Naive thymus-derived CD8-positive, alpha-beta T cell (primary cell): ENCODE data around the gene ATP9B. TPM values are rescaled to one million over a fixed set of nuclear protein-coding genes. Genes with fewer than 3 reads are reported as not detected.
A peak's percentile ranks its signal among the peaks of the same experiment; 100 is the strongest.

Experiments used
- ATAC-seq, 2 donors: fragments of 150-1000 bp; cut with Tn5 transposase in 1 of 2; sonication (Bioruptor Pico), chemical (Tn5 transposase) in 1 of 2; 1 replicate in 1 of 2; 2 replicates in 1 of 2; pipeline ENCODE4 v1.10.0; 2021; ENCODE audit warnings: mild to moderate bottlenecking in 2 of 2, moderate library complexity in 2 of 2
- POLR2A ChIA-PET: fragments of 350-600 bp; sonication (Branson Sonifier 250); formaldehyde crosslinking; loops from one replicate; lab custom pipeline; 2021; ENCODE audit warnings: antibody characterized with exemption; lab: Charles Lee
- DNase-seq, 10 donors: peaks; one replicate each; pipeline versions ENCODE4 v3.0.0 to v3.0.0-alpha.2; 2020 to 2022
- H3K27ac Mint-ChIP-seq, 10 donors: one replicate each; pipeline ENCODE4 v1.8.0; 2020 to 2022; ENCODE audit warnings: mild to moderate bottlenecking in 10 of 10, mixed read lengths in 10 of 10, moderate library complexity in 4 of 10, inconsistent platforms in 1 of 10
- H3K27me3 Mint-ChIP-seq, 5 donors: one replicate each; pipeline ENCODE4 v1.8.0; 2021 to 2022; ENCODE audit warnings: mixed read lengths in 5 of 5
- H3K36me3 Mint-ChIP-seq, 3 donors: one replicate each; pipeline ENCODE4 v1.8.0; 2020 to 2022; ENCODE audit warnings: mixed read lengths in 3 of 3, mild to moderate bottlenecking in 2 of 3, inconsistent platforms in 1 of 3
- H3K4me1 Mint-ChIP-seq, 4 donors: one replicate each; pipeline ENCODE4 v1.8.0; 2021 to 2022; ENCODE audit warnings: mixed read lengths in 4 of 4
- H3K4me3 Mint-ChIP-seq, 10 donors: one replicate each; pipeline ENCODE4 v1.8.0; 2020 to 2022; ENCODE audit warnings: mild to moderate bottlenecking in 10 of 10, mixed read lengths in 10 of 10, moderate library complexity in 6 of 10, inconsistent platforms in 1 of 10
- H3K9me3 Mint-ChIP-seq, 9 donors: one replicate each; pipeline ENCODE4 v1.8.0; 2020 to 2022; ENCODE audit warnings: mixed read lengths in 9 of 9, mild to moderate bottlenecking in 3 of 9, inconsistent platforms in 1 of 9, moderate library complexity in 1 of 9
- polyA plus RNA-seq, 3 donors: library from polyadenylated mRNA; unstranded; fragments of 300-500 nt; fragmentation: Illumina TruSeq; gene quantifications; one replicate each; pipeline ENCODE4 v1.2.3, GENCODE V29; 2021
- total RNA-seq, 8 experiments: library from RNA in 2 of 8; stranded (reverse) in 2 of 8; gene quantifications; one replicate each; pipeline ENCODE4 v1.2.3 and lab custom pipeline; 2021 to 2026

ATP9B gene
- total and polyA plus RNA-seq, 5 experiments from 2014 or later = 16.0 to 79.5 (median 18.6) TPM

DNA sequence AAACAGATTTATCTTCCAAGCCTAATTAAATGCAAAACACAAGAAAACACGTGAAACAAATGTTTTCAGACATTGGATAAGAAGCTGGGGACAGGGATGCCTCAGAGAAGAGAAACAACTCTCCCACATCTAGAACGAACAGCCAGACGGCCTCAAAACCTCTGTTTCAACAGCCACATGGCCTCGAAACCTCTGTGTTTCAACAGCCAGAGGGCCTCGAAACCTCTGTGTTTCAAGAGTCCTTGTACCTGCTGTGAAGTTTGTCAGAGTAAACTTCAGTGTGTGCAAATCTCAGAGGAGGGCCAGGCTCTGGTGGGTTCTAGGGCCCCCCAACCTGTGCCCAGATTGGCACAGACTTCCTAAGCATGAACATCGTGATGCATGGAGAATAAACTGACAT, 283.2 kb downstream of the ATP9B start:
- DNase-seq = no peak

DNA sequence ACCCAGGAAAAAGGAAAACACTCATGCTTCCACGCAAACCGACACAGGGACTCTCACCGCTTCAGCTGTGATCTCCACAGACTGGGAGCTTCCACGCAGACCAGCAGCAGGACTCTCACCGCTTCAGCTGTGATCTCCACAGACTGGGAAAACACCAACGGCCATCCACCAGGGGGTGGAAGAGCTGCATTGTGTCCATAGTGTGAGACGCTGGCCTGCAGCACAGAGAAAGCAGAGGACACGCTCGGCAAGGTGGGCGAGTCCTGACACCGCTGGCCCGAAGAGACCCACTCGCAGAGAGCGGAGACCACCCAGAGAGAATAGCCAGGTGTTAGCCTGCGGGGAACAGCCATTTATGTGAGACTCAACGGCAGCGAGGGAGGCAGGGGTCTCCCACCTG, 284.1 kb downstream of the ATP9B start:
- POLR2A ChIA-PET = no interaction called here
- Mint-ChIP-seq H3K9me3 (no peaks in the 10 kb centered on the region), H3K36me3 (peaks cover 0 to 58% (median 6%) of the 10 kb centered on the region in 3 donors), H3K27ac (peak overlapping the region in 2 of 10 donors; percentile 24 to 57), H3K4me3 (no peak overlapping the region), H3K27me3 (no peaks in the 10 kb centered on the region), H3K4me1 (peaks cover 0 to 2% (median 0%) of the 10 kb centered on the region in 4 donors)
- DNase-seq (no peak), ATAC-seq (no peak)

More for the DNA sequence above, 283.2 kb downstream of the ATP9B start:
- peak overlapping the region in 1 of 10 donors; percentile 58 for H3K27ac Mint-ChIP-seq
- peaks cover 0 to 66% (median 11%) of the 10 kb centered on the region in 3 donors for H3K36me3 Mint-ChIP-seq
- peaks cover 0 to 2% (median 0%) of the 10 kb centered on the region in 4 donors for H3K4me1 Mint-ChIP-seq
- POLR2A ChIA-PET = no interaction called here
- ATAC-seq = no peak
- no peaks in the 10 kb centered on the region for H3K27me3 Mint-ChIP-seq
- H3K9me3 Mint-ChIP-seq = no peaks in the 10 kb centered on the region
- H3K4me3 Mint-ChIP-seq = no peak overlapping the region

DNA sequence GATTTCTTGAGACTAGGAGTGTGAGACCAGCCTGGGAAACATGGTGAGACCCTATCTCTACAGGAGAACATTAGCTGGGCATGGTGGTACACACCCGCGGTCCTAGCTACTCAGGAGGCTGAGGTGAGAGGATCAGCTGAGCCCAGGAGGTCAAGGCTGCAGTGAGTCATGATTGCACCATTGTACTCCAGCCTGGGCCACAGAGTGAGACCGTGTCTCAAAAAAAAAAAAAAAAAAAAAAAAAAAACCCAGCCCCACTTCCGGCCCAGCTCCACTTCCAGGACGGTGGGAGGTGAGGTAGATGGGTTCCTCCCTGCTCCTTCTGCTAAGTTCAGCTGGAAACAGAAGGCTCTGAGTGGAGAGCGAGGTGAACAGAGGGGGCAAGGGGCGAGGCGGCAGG, 285.2 kb downstream of the ATP9B start:
- Mint-ChIP-seq H3K4me1 (peaks cover 0 to 2% (median 0%) of the 10 kb centered on the region in 4 donors), H3K9me3 (no peaks in the 10 kb centered on the region), H3K36me3 (peaks cover 0 to 54% (median 4%) of the 10 kb centered on the region in 3 donors), H3K27me3 (no peaks in the 10 kb centered on the region), H3K4me3 (no peak overlapping the region), H3K27ac (no peak overlapping the region)
- DNase-seq (no peak), ATAC-seq (no peak)
- POLR2A ChIA-PET = no interaction called here

DNA sequence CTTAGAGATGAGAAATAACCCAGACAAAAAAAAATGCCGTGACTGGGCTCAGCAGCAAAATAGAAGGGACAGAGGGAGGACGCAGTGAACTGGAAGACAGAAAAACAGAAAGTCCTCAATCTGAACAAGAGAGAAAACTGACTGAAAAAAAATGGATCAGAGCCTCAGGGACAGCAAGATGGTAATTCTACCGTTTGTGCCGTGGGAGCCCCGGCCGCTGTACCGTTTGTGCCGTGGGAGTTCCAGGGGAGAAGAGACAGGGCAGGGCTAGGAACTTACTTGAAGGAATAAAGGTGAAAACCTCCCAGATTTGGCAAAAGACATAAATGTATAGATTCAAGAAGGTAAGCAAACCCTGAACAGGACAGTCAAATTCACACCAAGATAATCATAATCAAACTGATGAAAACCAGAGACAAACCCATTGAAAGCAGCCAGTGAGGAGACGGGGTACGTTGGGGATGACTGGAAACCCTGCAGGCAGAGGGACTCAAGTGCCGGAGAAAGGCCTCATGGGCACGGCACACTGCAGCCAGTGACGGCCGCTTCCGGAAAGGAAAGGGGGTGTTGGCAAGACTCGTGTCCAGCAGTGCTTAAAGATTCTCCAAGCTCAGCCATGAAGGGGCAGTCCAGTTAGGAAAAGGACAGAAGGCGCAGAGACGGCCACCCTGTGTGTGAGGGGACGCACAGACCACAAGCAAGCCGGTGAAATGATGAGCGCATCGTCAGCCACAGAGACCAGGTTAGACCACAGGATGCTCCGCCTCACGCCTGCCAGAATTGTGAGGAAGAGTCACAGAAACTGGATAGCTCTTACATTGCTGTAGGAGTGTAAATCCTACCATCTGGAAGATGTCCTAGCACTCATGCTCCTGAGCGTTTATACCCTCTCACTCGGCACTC, 286.5 kb downstream of the ATP9B start:
- no peaks in the 10 kb centered on the region for H3K9me3 Mint-ChIP-seq
- H3K27me3 Mint-ChIP-seq = no peaks in the 10 kb centered on the region
- peak overlapping the region in 6 of 10 donors; percentile 8 to 84 (median 56) for H3K27ac Mint-ChIP-seq
- no peak for ATAC-seq
- H3K36me3 Mint-ChIP-seq = peaks cover 0 to 57% (median 8%) of the 10 kb centered on the region in 3 donors
- peak overlapping the region in 1 of 10 donors; percentile 42 for H3K4me3 Mint-ChIP-seq
- POLR2A ChIA-PET = no interaction called here
- DNase-seq = no peak
- H3K4me1 Mint-ChIP-seq = peaks cover 0 to 2% (median 0%) of the 10 kb centered on the region in 4 donors

DNA sequence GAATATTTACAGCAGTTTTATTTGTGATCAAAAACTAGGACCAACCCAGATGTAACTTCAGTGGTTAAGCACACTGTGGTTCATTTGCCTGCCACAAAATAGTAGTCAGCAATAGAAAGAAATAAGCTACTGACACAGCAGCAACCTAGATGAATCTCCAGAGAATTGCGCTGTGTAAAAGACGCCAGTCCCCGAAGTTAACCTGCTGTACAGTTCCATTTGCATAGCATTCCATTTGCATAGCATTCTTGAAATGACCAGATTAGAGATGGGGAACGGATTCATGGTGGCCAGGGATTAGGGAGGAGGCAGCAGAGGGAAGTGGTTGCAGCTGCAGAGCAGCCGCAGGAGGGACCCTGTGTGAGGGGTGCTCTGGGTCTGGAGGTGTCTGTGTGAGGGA, 287.2 kb downstream of the ATP9B start:
- DNase-seq (no peak), ATAC-seq (no peak)
- Mint-ChIP-seq H3K27me3 (no peaks in the 10 kb centered on the region), H3K4me1 (peaks cover 0 to 2% (median 0%) of the 10 kb centered on the region in 4 donors), H3K27ac (peak overlapping the region in 1 of 10 donors; percentile 60), H3K4me3 (no peak overlapping the region), H3K9me3 (no peaks in the 10 kb centered on the region), H3K36me3 (peaks cover 0 to 57% (median 12%) of the 10 kb centered on the region in 3 donors)
- POLR2A ChIA-PET = no interaction called here

DNA sequence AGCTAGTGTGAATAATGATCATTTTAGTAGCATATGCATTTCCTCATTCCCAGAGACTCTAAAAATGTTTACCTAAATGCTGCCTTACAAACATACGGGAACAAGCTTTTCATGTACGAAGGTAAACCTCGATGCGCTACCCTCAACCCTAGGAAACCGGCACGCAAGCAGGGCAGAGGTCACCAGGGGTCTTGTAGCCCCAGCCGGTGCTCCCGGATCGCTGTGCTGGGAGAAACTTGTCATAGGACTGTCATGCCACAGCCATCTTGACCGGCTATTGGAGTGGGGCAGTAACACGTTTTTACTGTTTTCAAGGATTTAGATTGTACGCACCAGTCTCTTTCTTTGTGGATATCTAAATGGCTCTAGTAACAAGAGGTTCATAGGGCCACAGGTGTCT, 291.7 kb downstream of the ATP9B start:
- DNase-seq = no peak
- no peak for ATAC-seq
- Mint-ChIP-seq H3K4me1 (peaks cover 0 to 5% (median 0%) of the 10 kb centered on the region in 4 donors), H3K36me3 (peaks cover 10 to 68% (median 35%) of the 10 kb centered on the region in 3 donors), H3K9me3 (no peaks in the 10 kb centered on the region), H3K27me3 (no peaks in the 10 kb centered on the region), H3K4me3 (no peak overlapping the region), H3K27ac (no peak overlapping the region)
- POLR2A ChIA-PET = interaction anchor here (0.6 kb wide), 1 partner anchor 162 kb away, joined by 3 read pairs; no protein-coding TSS in a partner anchor

DNA sequence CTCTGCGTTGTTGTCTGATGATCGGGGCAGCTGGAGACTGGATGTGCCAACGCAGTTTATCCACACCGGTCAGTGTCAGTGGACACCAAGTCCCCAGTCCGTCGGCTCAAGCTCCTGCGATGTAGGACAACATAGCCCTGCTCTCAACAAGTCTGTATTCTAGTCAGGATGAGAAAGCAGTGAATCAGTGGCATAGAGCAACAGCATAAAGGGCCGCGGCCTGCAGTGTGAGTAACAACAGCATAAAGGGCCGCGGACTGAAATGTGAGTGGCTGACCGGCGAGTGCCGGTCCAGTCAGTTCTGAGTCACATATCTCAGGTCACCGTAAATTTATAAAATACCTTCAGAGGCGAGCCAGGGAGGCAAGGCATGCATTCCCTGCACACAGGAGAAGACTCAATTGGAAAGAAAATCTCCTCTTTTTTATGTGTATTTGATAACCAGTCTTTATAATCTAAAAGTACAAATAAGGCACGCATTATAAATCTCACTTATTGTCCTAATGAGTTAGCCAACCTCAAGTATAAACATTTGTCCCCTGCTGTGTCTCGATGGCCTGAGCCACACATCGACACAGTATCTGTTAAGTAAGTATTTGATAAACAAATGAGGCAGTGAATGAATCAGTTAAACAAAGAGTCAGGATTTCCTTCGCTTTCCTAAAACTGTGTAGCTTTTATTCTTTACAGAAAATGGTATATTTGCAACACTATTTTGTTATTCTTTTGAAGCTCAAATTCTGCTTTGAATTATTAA, 292.8 kb downstream of the ATP9B start:
- DNase-seq (no peak), ATAC-seq (no peak)
- Mint-ChIP-seq H3K9me3 (no peaks in the 10 kb centered on the region), H3K27me3 (no peaks in the 10 kb centered on the region), H3K4me1 (peaks cover 0 to 3% (median 0%) of the 10 kb centered on the region in 4 donors), H3K27ac (no peak overlapping the region), H3K4me3 (no peak overlapping the region), H3K36me3 (peaks cover 10 to 68% (median 35%) of the 10 kb centered on the region in 3 donors)
- POLR2A ChIA-PET = interaction anchor here (0.6 to 0.7 kb wide), 2 partner anchors 15 to 161 kb away, joined by 3 to 4 read pairs; no protein-coding TSS in a partner anchor

DNA sequence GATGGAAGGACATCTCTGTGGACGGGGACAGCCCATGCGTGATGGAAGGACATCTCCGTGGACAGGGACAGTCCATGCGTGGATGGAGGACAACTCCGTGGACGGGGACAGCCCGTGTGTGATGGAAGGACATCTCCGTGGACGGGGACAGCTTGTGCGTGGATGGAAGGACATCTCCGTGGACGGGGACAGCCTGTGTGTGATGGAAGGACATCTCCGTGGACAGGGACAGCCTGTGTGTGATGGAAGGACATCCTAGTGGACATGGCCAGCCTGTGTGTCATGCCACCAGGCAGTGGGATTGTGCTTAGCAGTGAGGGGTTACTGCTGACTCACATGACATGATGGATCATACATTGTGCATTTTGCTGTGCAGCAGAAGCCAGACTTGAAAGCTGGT, 296.5 kb downstream of the ATP9B start:
- Mint-ChIP-seq H3K9me3 (no peaks in the 10 kb centered on the region), H3K36me3 (peaks cover 10 to 48% (median 29%) of the 10 kb centered on the region in 3 donors), H3K27me3 (no peaks in the 10 kb centered on the region), H3K4me1 (peaks cover 7 to 26% (median 19%) of the 10 kb centered on the region in 4 donors), H3K4me3 (no peak overlapping the region), H3K27ac (peak overlapping the region in 4 of 10 donors; percentile 11 to 43 (median 34))
- DNase-seq = no peak
- POLR2A ChIA-PET = no interaction called here
- no peak for ATAC-seq

DNA sequence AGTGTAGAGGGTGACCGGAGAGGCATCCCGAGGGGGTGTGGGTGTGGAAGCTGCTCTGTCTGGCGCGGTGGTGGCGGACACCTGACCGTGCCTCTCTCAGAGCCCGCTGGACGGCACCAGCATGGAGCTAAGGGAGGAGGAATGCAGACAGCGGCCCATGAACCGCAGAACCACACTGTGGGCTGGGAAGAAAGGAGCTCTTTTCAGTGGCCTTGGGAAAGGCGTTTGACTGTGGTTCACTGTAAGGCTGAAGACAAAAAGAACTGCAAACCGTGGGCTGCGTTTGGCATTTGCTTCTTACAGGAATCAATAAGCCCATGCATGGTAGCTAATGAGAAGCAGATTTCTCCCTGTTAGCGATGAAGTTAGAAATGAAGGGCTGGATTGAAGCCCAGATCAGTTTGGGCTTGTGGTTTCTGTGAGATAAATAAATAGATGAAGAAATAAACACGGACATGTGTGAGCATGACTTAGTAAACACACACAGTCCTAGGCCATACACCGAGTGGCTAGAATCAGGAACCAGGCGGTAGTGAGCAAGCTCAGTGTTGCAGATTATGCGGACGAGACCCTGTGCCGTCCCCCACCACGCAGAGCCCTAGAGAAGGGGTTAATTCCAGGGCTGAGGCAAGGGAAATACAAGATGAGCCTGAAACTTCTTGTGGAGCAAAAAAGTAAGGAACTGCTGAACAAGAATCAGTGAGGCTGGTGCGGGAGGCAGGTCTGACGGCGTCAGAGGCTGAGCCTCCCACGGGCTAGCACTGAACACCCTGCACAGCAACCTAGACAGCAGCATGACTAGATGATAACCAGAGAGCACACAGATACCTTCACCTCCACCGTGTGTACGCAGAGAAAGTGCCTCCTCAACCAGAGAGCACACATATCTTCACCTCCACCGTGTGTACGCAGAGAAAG, 297.2 kb downstream of the ATP9B start:
- POLR2A ChIA-PET = no interaction called here
- no peak for ATAC-seq

DNA sequence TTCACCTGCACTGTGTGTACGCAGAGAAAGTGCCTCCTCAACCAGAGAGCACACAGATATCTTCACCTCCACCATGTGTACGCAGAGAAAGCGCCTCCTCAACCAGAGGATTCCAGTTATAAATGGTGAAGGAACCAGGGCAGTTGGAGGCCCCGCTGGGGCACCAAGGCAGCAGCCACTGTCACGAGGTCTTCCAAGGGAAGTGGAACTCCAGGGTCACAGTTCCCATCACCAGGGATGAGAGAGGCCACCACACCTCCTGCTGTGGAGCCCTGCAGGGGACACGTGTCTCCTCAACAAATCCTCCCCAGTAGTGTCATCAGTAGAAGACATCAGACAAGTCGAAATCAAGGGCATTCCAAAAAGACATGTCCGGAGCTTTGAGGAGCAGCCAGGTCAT, 298.3 kb downstream of the ATP9B start:
- no peak for ATAC-seq
- DNase-seq = no peak
- H3K9me3 Mint-ChIP-seq = no peaks in the 10 kb centered on the region
- POLR2A ChIA-PET = no interaction called here
- no peaks in the 10 kb centered on the region for H3K27me3 Mint-ChIP-seq
- peaks cover 13 to 37% (median 28%) of the 10 kb centered on the region in 4 donors for H3K4me1 Mint-ChIP-seq
- H3K36me3 Mint-ChIP-seq = peaks cover 10 to 30% (median 13%) of the 10 kb centered on the region in 3 donors
- H3K27ac Mint-ChIP-seq = peak overlapping the region in 1 of 10 donors; percentile 51
- H3K4me3 Mint-ChIP-seq = peak overlapping the region in 3 of 10 donors; percentile 28 to 77 (median 33)

More for the DNA sequence above, 297.2 kb downstream of the ATP9B start:
- H3K9me3 Mint-ChIP-seq = no peaks in the 10 kb centered on the region
- no peak for DNase-seq
- H3K27ac Mint-ChIP-seq = peak overlapping the region in 5 of 10 donors; percentile 11 to 70 (median 52)
- no peak overlapping the region for H3K4me3 Mint-ChIP-seq
- H3K27me3 Mint-ChIP-seq = no peaks in the 10 kb centered on the region
- peaks cover 8 to 32% (median 23%) of the 10 kb centered on the region in 4 donors for H3K4me1 Mint-ChIP-seq
- peaks cover 10 to 40% (median 23%) of the 10 kb centered on the region in 3 donors for H3K36me3 Mint-ChIP-seq

DNA sequence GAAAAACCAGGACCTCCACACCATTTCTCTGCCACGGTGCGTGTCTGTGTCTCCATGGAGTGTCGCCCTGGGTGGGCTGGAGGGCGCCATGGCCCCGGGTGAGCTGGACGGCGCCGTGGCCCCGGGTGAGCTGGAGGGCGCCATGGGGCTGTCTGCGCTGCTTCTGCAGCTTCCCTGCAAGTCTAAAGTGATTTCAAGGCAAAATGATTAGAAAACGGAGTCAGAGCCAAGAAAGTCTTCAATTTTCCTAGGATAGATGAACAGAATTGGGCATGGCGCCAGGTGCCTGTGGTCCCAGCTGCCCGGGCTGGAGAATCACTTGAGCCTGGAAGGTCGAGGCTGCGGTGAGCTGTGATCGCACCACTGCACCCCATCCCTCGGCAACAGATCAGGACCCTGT, 298.8 kb downstream of the ATP9B start:
- Mint-ChIP-seq H3K27me3 (no peaks in the 10 kb centered on the region), H3K4me1 (peaks cover 13 to 37% (median 28%) of the 10 kb centered on the region in 4 donors), H3K9me3 (no peaks in the 10 kb centered on the region), H3K27ac (peak overlapping the region in 1 of 10 donors; percentile 51), H3K4me3 (peak overlapping the region in 1 of 10 donors; percentile 28), H3K36me3 (peaks cover 10 to 32% (median 12%) of the 10 kb centered on the region in 3 donors)
- ATAC-seq (no peak), DNase-seq (no peak)
- POLR2A ChIA-PET = no interaction called here
